Activated CD4-positive, alpha-beta T cell treated with anti-CD3 and anti-CD28 coated beads, Interleukin-2, amount 50 U/mL, for 48 hours (primary cell): Measurements from ENCODE around the gene CGAS.
"Not testable (repeated sequence)": the region's sequence is repeated elsewhere in the genome, so short reads cannot be mapped to it uniquely, and the experiment has no call there.

Experiments used
- DNase-seq, 2 experiments: peaks; one replicate each; pipeline ENCODE4 v3.0.0-alpha.2; 2020

The CGAS gene

GRCh38 chr6:73452107-73452461, at the start of gene CGAS:
Gene CGAS (minus strand): TSS chr6:73452297. CDS start chr6:73452181, 116 bp downstream.
- DNase-seq = peak; percentile 84 to 89

GRCh38 chr6:73497915-73498314, 45.8 kb upstream of the CGAS start:
- DNase-seq = no peak

- DNase-seq = no peak
Observed at GRCh38 chr6:73491377-73491776, 39.3 kb upstream of the CGAS start.

GRCh38 chr6:73487473-73487872, 35.4 kb upstream of the CGAS start:
- no peak for DNase-seq

GRCh38 chr6:73484438-73484837, 32.3 kb upstream of the CGAS start:
- DNase-seq = no peak

GRCh38 chr6:73481969-73482368, 29.9 kb upstream of the CGAS start:
- no peak for DNase-seq

- DNase-seq = no peak
Observed at GRCh38 chr6:73477407-73477806, 25.3 kb upstream of the CGAS start.

GRCh38 chr6:73476723-73477122, 24.6 kb upstream of the CGAS start:
- DNase-seq = peak; percentile 18 to 43

- no peak for DNase-seq
Observed at GRCh38 chr6:73471686-73472290, 19.7 kb upstream of the CGAS start.

- peak; percentile 82 to 86 for DNase-seq
Observed at GRCh38 chr6:73461537-73462350, 9.6 kb upstream of the CGAS start, which contains the start of gene MTO1. Gene MTO1 (plus strand): TSS chr6:73461737. CDS start chr6:73461855, 118 bp downstream.

- DNase-seq = no peak
Observed at GRCh38 chr6:73460056-73460455, 8.0 kb upstream of the CGAS start.

- DNase-seq = not testable (repeated sequence)
Observed at GRCh38 chr6:73459474-73459873, 7.4 kb upstream of the CGAS start.

- no peak for DNase-seq
Observed at GRCh38 chr6:73455865-73456629, 4.0 kb upstream of the CGAS start.

GRCh38 chr6:73451223-73452106, 632 bp downstream of the CGAS start:
- DNase-seq = peak; percentile 49 to 60

GRCh38 chr6:73443555-73443954, 8.5 kb downstream of the CGAS start:
- DNase-seq = no peak

GRCh38 chr6:73435236-73435635, 16.9 kb downstream of the CGAS start:
- DNase-seq = no peak

- DNase-seq = no peak
Observed at GRCh38 chr6:73421534-73421933, 30.6 kb downstream of the CGAS start.

GRCh38 chr6:73418081-73418741, 33.9 kb downstream of the CGAS start:
- no peak for DNase-seq

GRCh38 chr6:73413102-73413501, 39.0 kb downstream of the CGAS start:
- DNase-seq = no peak

- no peak for DNase-seq
Observed at GRCh38 chr6:73409395-73409794, 42.7 kb downstream of the CGAS start.

GRCh38 chr6:73400656-73401055, 51.4 kb downstream of the CGAS start:
- DNase-seq = no peak

GRCh38 chr6:73395875-73396274, 56.2 kb downstream of the CGAS start:
- DNase-seq = no peak
